Nephron progenitor cell (in vitro differentiated cells): ENCODE measurements around the gene SLC25A30.
A peak's percentile ranks its signal among the peaks of the same experiment; 100 is the strongest.

Experiments
- DNase-seq: peaks from one replicate; pipeline ENCODE4 v3.0.0; 2021
- H3K27ac Mint-ChIP-seq: 2 replicates; pipeline ENCODE4 v1.8.0; 2021; ENCODE audit warnings: mild to moderate bottlenecking, moderate library complexity, mixed read lengths
- H3K27me3 Mint-ChIP-seq: 2 replicates; pipeline ENCODE4 v1.8.0; 2021; ENCODE audit warnings: mild to moderate bottlenecking, low read depth, mixed read lengths; ENCODE audit not compliant: poor library complexity
- H3K36me3 Mint-ChIP-seq: 2 replicates; pipeline ENCODE4 v1.8.0; 2021; ENCODE audit warnings: low read depth, mixed read lengths
- H3K4me1 Mint-ChIP-seq: 2 replicates; pipeline ENCODE4 v1.8.0; 2021; ENCODE audit warnings: mixed read lengths
- H3K4me3 Mint-ChIP-seq: 2 replicates; pipeline ENCODE4 v1.8.0; 2021; ENCODE audit warnings: mild to moderate bottlenecking, moderate library complexity, mixed read lengths
- H3K9me3 Mint-ChIP-seq: 2 replicates; pipeline ENCODE4 v1.8.0; 2021; ENCODE audit warnings: mild to moderate bottlenecking, moderate library complexity, mixed read lengths
- CTCF ChIP-seq: fragments of 200-600 bp; sonication (generic); IDR thresholded peaks from 2 replicates; pipeline ENCODE4 v1.5.0; 2021; ENCODE audit warnings: antibody characterized with exemption

The SLC25A30 gene

GRCh38 chr13:45372189-45373161, 45.7 kb downstream of the SLC25A30 start:
- DNase-seq, result no peak
- Mint-ChIP-seq H3K9me3 (no peaks in the 10 kb centered on the region), H3K27me3 (no peaks in the 10 kb centered on the region), H3K36me3 (peaks cover 31% of the 10 kb centered on the region), H3K27ac (peak overlapping the region; percentile 69), H3K4me3 (peak overlapping the region; percentile 26), H3K4me1 (peaks cover 46% of the 10 kb centered on the region)
- no peak for TF ChIP-seq CTCF

- Mint-ChIP-seq H3K27me3 (no peaks in the 10 kb centered on the region), H3K4me3 (peak overlapping the region; percentile 54)
Observed at GRCh38 chr13:45370922-45371406, 47.2 kb downstream of the SLC25A30 start.

GRCh38 chr13:45369116-45369515, 49.1 kb downstream of the SLC25A30 start:
- Mint-ChIP-seq H3K27ac (peak overlapping the region; percentile 46), H3K27me3 (no peaks in the 10 kb centered on the region), H3K4me1 (peaks cover 54% of the 10 kb centered on the region), H3K36me3 (peaks cover 42% of the 10 kb centered on the region), H3K9me3 (peaks cover 3% of the 10 kb centered on the region), H3K4me3 (no peak overlapping the region)
- no peak for TF ChIP-seq CTCF
- no peak for DNase-seq

More at GRCh38 chr13:45370922-45371406, 47.2 kb downstream of the SLC25A30 start:
- H3K9me3 Mint-ChIP-seq, result no peaks in the 10 kb centered on the region
- peak; percentile 82 for DNase-seq
- H3K27ac Mint-ChIP-seq, result peak overlapping the region; percentile 50
- H3K36me3 Mint-ChIP-seq, result peaks cover 40% of the 10 kb centered on the region
- TF ChIP-seq CTCF, result peak; percentile 94
- H3K4me1 Mint-ChIP-seq, result peaks cover 54% of the 10 kb centered on the region

GRCh38 chr13:45368571-45368970, 49.6 kb downstream of the SLC25A30 start:
- no peak for DNase-seq
- Mint-ChIP-seq H3K4me1 (peaks cover 51% of the 10 kb centered on the region), H3K36me3 (peaks cover 44% of the 10 kb centered on the region), H3K27ac (peak overlapping the region; percentile 80), H3K27me3 (no peaks in the 10 kb centered on the region), H3K9me3 (peaks cover 9% of the 10 kb centered on the region), H3K4me3 (peak overlapping the region; percentile 3)
- no peak for TF ChIP-seq CTCF

- Mint-ChIP-seq H3K36me3 (peaks cover 46% of the 10 kb centered on the region), H3K4me1 (peaks cover 45% of the 10 kb centered on the region), H3K4me3 (no peak overlapping the region), H3K27me3 (no peaks in the 10 kb centered on the region), H3K9me3 (peaks cover 12% of the 10 kb centered on the region), H3K27ac (peak overlapping the region; percentile 80)
- no peak for DNase-seq
- no peak for TF ChIP-seq CTCF
Observed at GRCh38 chr13:45368005-45368404, 50.2 kb downstream of the SLC25A30 start.
